SK-N-SH treated with all-trans-retinoic acid at 6 μM for 48 hours (cell line): Measurements from ENCODE around the gene B3GALNT2.

Experiments used
- ATAC-seq: fragments of 200-7000 bp; cut with Tn5 transposase; 3 replicates; pipeline ENCODE4 v1.9.1; 2020; ENCODE audit warnings: mild to moderate bottlenecking, moderate library complexity
- ARNTL ChIP-seq: fragments of 450-650 bp; formaldehyde crosslinking; IDR thresholded peaks from 2 replicates; pipeline ENCODE4 v1.5.0; 2020; ENCODE audit warnings: low read depth, mild to moderate bottlenecking, moderate library complexity, borderline replicate concordance
- BACH2 ChIP-seq: fragments of 250-450 bp; sonication (Bioruptor Pico); IDR thresholded peaks from 2 replicates; pipeline ENCODE4 v1.9.0; 2021; ENCODE audit warnings: mild to moderate bottlenecking, borderline replicate concordance
- CSDC2 ChIP-seq: fragments of 250-450 bp; sonication (Bioruptor Pico); IDR thresholded peaks from 2 replicates; pipeline ENCODE4 v1.5.0; 2020; ENCODE audit warnings: mild to moderate bottlenecking, moderate library complexity
- ESRRG ChIP-seq: fragments of 250-450 bp; sonication (Bioruptor Pico); IDR thresholded peaks from 2 replicates; pipeline ENCODE4 v1.6.1; 2021; ENCODE audit warnings: mild to moderate bottlenecking
- GLIS3 ChIP-seq: fragments of 250-450 bp; sonication (Bioruptor Pico); IDR thresholded peaks from 2 replicates; pipeline ENCODE4 v1.5.0; 2020; ENCODE audit warnings: mild to moderate bottlenecking, moderate library complexity
- ISL1 ChIP-seq: fragments of 250-450 bp; sonication (Bioruptor Pico); IDR thresholded peaks from 2 replicates; pipeline ENCODE4 v2.1.2; 2022; ENCODE audit warnings: mild to moderate bottlenecking, moderate library complexity
- OSR1 ChIP-seq: fragments of 250-450 bp; sonication (Bioruptor Pico); IDR thresholded peaks from 2 replicates; pipeline ENCODE4 v1.8.0; 2022; ENCODE audit warnings: moderate library complexity, mild to moderate bottlenecking, inconsistent platforms
- PATZ1 ChIP-seq: fragments of 250-450 bp; sonication (Bioruptor Pico); IDR thresholded peaks from 2 replicates; pipeline ENCODE4 v1.8.0; 2020; ENCODE audit warnings: mild to moderate bottlenecking, moderate library complexity, borderline replicate concordance
- POU6F1 ChIP-seq: fragments of 250-450 bp; sonication (Bioruptor Pico); IDR thresholded peaks from 2 replicates; pipeline ENCODE4 v1.8.0; 2021; ENCODE audit warnings: low read depth, mild to moderate bottlenecking, moderate library complexity, borderline replicate concordance
- PPARA ChIP-seq: fragments of 250-450 bp; sonication (Bioruptor Pico); IDR thresholded peaks from 2 replicates; pipeline ENCODE4 v1.5.0; 2020; ENCODE audit warnings: mild to moderate bottlenecking, borderline replicate concordance
- SNAI2 ChIP-seq: fragments of 250-450 bp; sonication (Bioruptor Pico); IDR thresholded peaks from 2 replicates; pipeline ENCODE4 v1.5.0; 2020; ENCODE audit warnings: mild to moderate bottlenecking, moderate library complexity
- TCF4 ChIP-seq: fragments of 250-450 bp; sonication (Bioruptor Pico); IDR thresholded peaks from 2 replicates; pipeline ENCODE4 v1.8.0; 2021; ENCODE audit warnings: mild to moderate bottlenecking, moderate library complexity, borderline replicate concordance
- TOX ChIP-seq: fragments of 250-450 bp; sonication (Bioruptor Pico); IDR thresholded peaks from 2 replicates; pipeline ENCODE4 v1.8.0; 2021; ENCODE audit warnings: mild to moderate bottlenecking, moderate library complexity, borderline replicate concordance
- ZC3H10 ChIP-seq: fragments of 250-450 bp; sonication (Bioruptor Pico); IDR thresholded peaks from 2 replicates; pipeline ENCODE4 v1.5.1; 2021; ENCODE audit warnings: mild to moderate bottlenecking, moderate library complexity
- ZFP3 ChIP-seq: fragments of 250-450 bp; sonication (Bioruptor Pico); IDR thresholded peaks from 2 replicates; pipeline ENCODE4 v1.5.0; 2020; ENCODE audit warnings: mild to moderate bottlenecking, moderate library complexity
- ZNF565 ChIP-seq: fragments of 450-650 bp; formaldehyde crosslinking; conservative IDR thresholded peaks from 2 replicates; pipeline ENCODE4 v1.5.0; 2020; ENCODE audit warnings: low read depth, mild to moderate bottlenecking, moderate library complexity
- ZNF70 ChIP-seq: fragments of 450-650 bp; formaldehyde crosslinking; IDR thresholded peaks from 2 replicates; pipeline ENCODE4 v1.5.0; 2020; ENCODE audit warnings: mild to moderate bottlenecking, moderate library complexity
- ZNF8 ChIP-seq: fragments of 450-650 bp; formaldehyde crosslinking; IDR thresholded peaks from 2 replicates; pipeline ENCODE4 v1.5.0; 2020; ENCODE audit warnings: mild to moderate bottlenecking, moderate library complexity
- TF ChIP-seq, protein P1 (sequence below): fragments of 250-450 bp; sonication (Bioruptor Pico); IDR thresholded peaks from 2 replicates; pipeline ENCODE4 v1.5.0; 2020; ENCODE audit warnings: mild to moderate bottlenecking, moderate library complexity

B3GALNT2 gene

DNA sequence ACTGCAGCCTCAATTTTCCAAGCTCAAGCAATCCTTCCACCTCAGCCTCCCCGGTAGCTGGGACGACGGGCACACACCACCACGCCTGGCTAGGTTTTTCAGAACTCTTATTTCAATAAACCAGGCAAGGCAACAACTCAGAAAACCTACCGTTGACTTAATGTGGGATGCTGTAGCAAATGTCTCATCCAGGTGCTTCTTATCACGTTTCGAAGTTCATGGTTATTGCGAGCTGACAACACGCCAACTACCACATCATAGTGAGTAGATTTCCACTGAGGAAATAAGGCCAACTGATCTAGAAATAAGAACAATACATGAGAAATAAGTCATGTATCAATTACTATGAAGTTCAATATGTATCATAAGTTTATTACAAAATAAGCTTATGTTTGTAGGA lies 9.7 kb downstream of the B3GALNT2 start:
- TF ChIP-seq ARNTL (CRISPR knock-in tag) (no peak), SNAI2 (CRISPR knock-in tag) (no peak), BACH2 (no peak), OSR1 (CRISPR knock-in tag) (no peak), POU6F1 (CRISPR knock-in tag) (no peak), PPARA (CRISPR knock-in tag) (no peak), ZNF70 (CRISPR knock-in tag) (no peak), ZNF565 (CRISPR knock-in tag) (no peak), TCF4 (CRISPR knock-in tag) (no peak), CSDC2 (no peak)
- TF ChIP-seq, protein P1, sequence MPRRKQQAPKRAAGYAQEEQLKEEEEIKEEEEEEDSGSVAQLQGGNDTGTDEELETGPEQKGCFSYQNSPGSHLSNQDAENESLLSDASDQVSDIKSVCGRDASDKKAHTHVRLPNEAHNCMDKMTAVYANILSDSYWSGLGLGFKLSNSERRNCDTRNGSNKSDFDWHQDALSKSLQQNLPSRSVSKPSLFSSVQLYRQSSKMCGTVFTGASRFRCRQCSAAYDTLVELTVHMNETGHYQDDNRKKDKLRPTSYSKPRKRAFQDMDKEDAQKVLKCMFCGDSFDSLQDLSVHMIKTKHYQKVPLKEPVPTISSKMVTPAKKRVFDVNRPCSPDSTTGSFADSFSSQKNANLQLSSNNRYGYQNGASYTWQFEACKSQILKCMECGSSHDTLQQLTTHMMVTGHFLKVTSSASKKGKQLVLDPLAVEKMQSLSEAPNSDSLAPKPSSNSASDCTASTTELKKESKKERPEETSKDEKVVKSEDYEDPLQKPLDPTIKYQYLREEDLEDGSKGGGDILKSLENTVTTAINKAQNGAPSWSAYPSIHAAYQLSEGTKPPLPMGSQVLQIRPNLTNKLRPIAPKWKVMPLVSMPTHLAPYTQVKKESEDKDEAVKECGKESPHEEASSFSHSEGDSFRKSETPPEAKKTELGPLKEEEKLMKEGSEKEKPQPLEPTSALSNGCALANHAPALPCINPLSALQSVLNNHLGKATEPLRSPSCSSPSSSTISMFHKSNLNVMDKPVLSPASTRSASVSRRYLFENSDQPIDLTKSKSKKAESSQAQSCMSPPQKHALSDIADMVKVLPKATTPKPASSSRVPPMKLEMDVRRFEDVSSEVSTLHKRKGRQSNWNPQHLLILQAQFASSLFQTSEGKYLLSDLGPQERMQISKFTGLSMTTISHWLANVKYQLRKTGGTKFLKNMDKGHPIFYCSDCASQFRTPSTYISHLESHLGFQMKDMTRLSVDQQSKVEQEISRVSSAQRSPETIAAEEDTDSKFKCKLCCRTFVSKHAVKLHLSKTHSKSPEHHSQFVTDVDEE, result no peak
- no peak for ATAC-seq

DNA sequence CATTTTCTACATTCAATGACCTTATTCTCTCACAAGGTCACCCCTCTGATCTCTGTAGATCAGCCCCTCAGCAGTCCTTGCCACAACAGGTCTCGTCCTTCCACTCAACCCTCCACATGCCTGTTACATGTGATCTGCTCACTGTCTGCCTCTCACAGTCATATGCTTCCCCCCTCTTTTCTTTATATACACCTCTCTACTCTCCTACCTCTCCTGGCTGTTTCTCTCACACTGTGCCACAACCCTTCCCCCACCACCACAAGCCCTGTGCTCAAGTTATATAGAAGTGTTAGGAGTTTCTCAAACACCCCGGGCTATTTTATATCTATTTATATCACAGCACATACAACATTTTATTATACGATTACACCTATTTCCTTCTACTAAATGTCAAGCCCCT lies 12.6 kb downstream of the B3GALNT2 start:
- no peak for TF ChIP-seq GLIS3
- ATAC-seq, result no peak

GRCh38 chr1:235486321-235486720 lies 17.9 kb downstream of the B3GALNT2 start:
- ATAC-seq, result no peak

More at GRCh38 chr1:235486321-235486720, 17.9 kb downstream of the B3GALNT2 start:
- no peak for TF ChIP-seq PATZ1 (CRISPR knock-in tag)
- TF ChIP-seq TCF4 (CRISPR knock-in tag), result no peak
- TF ChIP-seq ZNF70 (CRISPR knock-in tag), result no peak
- no peak for TF ChIP-seq ZNF565 (CRISPR knock-in tag)
- no peak for TF ChIP-seq ISL1
- no peak for TF ChIP-seq POU6F1 (CRISPR knock-in tag)
- no peak for TF ChIP-seq ZFP3 (CRISPR knock-in tag)
- TF ChIP-seq ZNF8 (CRISPR knock-in tag), result no peak
- TF ChIP-seq, protein P1, result no peak
- TF ChIP-seq TOX (CRISPR knock-in tag), result no peak
- no peak for TF ChIP-seq PPARA (CRISPR knock-in tag)
- TF ChIP-seq ESRRG (CRISPR knock-in tag), result no peak
- no peak for TF ChIP-seq ARNTL (CRISPR knock-in tag)
- TF ChIP-seq BACH2, result no peak
- TF ChIP-seq OSR1 (CRISPR knock-in tag), result no peak
- no peak for TF ChIP-seq ZC3H10 (CRISPR knock-in tag)
